Measurements from ENCODE around the gene PDGFRB.

PDGFRB gene

DNA sequence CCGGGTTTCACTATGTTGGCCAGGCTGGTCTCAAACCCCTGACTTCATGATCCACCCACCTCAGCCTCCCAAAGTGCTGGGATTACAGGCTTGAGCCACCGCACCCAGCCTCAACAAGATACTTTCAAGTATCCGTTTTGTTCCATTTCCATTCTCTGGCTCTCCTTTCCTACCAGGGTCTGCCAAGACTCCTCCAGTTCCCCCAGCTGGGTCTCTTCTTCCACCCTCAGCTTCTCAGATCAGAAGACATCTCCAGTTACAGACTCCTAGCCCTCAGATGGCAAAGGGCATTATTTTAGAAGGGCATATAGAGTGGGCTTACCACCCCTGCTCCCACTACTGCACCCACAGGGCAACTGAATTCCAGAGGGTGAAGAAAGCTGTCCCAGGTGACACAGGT is 1.5 kb upstream of the PDGFRB start:
- H3K4me3 ChIP-seq (ENCODE audit: low read depth, low read length), result no peak overlapping the region
- TF ChIP-seq, protein P1, sequence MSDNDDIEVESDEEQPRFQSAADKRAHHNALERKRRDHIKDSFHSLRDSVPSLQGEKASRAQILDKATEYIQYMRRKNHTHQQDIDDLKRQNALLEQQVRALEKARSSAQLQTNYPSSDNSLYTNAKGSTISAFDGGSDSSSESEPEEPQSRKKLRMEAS (IDR thresholded peaks at IDR 0.05; ENCODE audit: low read depth, low read length), result no peak
- TF ChIP-seq MYC (IDR thresholded peaks at IDR 0.05; ENCODE audit: low read depth, low read length), result no peak
- TF ChIP-seq, protein P2, sequence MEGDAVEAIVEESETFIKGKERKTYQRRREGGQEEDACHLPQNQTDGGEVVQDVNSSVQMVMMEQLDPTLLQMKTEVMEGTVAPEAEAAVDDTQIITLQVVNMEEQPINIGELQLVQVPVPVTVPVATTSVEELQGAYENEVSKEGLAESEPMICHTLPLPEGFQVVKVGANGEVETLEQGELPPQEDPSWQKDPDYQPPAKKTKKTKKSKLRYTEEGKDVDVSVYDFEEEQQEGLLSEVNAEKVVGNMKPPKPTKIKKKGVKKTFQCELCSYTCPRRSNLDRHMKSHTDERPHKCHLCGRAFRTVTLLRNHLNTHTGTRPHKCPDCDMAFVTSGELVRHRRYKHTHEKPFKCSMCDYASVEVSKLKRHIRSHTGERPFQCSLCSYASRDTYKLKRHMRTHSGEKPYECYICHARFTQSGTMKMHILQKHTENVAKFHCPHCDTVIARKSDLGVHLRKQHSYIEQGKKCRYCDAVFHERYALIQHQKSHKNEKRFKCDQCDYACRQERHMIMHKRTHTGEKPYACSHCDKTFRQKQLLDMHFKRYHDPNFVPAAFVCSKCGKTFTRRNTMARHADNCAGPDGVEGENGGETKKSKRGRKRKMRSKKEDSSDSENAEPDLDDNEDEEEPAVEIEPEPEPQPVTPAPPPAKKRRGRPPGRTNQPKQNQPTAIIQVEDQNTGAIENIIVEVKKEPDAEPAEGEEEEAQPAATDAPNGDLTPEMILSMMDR (IDR thresholded peaks at IDR 0.05; ENCODE audit: low read depth, low read length), result no peak
- no peak for DNase-seq (ENCODE audit: low read depth)

GRCh38 chr5:150156540-150156939 is 895 bp upstream of the PDGFRB start:
- H3K4me3 ChIP-seq (ENCODE audit: low read depth, low read length), result no peak overlapping the region

GRCh38 chr5:150156027-150156368 is 353 bp upstream of the PDGFRB start:
- TF ChIP-seq MYC (IDR thresholded peaks at IDR 0.05; ENCODE audit: low read depth, low read length), result no peak
- DNase-seq (ENCODE audit: low read depth), result no peak
- H3K4me3 ChIP-seq (ENCODE audit: low read depth, low read length), result no peak overlapping the region

More at GRCh38 chr5:150156540-150156939, 895 bp upstream of the PDGFRB start:
- TF ChIP-seq, protein P2 (IDR thresholded peaks at IDR 0.05; ENCODE audit: low read depth, low read length), result no peak
- TF ChIP-seq MYC (IDR thresholded peaks at IDR 0.05; ENCODE audit: low read depth, low read length), result no peak
- TF ChIP-seq, protein P1 (IDR thresholded peaks at IDR 0.05; ENCODE audit: low read depth, low read length), result no peak
- no peak for TF ChIP-seq POLR2A (IDR thresholded peaks at IDR 0.05; ENCODE audit: extremely low read depth, insufficient read length)
- no peak for DNase-seq (ENCODE audit: low read depth)

DNA sequence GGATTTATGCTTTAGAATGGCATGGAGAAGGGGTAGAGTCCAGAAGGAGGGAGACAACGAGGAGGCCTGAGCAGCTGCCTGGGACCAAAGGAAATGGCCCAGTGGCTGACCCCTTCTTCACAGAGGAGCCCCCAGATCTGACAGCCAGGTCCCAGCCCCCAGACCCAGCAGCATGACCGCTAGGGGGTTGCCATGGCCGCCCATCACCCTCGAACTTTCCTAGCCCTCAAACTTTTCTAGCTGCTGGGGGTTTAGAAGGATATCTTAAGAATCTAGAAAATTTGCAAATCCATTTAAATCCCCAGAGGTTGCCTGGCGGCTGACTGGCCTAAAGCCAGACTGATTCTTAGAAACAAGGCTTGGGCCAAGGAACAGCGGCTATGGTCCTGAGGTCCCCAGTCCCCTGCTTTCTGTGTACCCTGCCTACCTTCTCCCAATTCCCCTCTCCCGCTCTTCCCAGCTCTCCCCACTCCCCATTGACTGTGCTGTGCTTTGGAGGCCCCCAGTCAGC is 972 bp downstream of the PDGFRB start:
- no peak for DNase-seq (ENCODE audit: low read depth)
- no peak overlapping the region for H3K4me3 ChIP-seq (ENCODE audit: low read depth, low read length)
- TF ChIP-seq POLR2A (IDR thresholded peaks at IDR 0.05; ENCODE audit: extremely low read depth, insufficient read length) (no peak), MYC (IDR thresholded peaks at IDR 0.05; ENCODE audit: low read depth, low read length) (no peak)
- TF ChIP-seq, protein P2 (IDR thresholded peaks at IDR 0.05; ENCODE audit: low read depth, low read length), result no peak
- TF ChIP-seq, protein P1 (IDR thresholded peaks at IDR 0.05; ENCODE audit: low read depth, low read length), result no peak

- TF ChIP-seq, protein P2 (IDR thresholded peaks at IDR 0.05; ENCODE audit: low read depth, low read length), result no peak
- TF ChIP-seq, protein P1 (IDR thresholded peaks at IDR 0.05; ENCODE audit: low read depth, low read length), result no peak
- TF ChIP-seq POLR2A (IDR thresholded peaks at IDR 0.05; ENCODE audit: extremely low read depth, insufficient read length), result no peak
- no peak for TF ChIP-seq MYC (IDR thresholded peaks at IDR 0.05; ENCODE audit: low read depth, low read length)
- DNase-seq (ENCODE audit: low read depth), result peak; percentile 74
- no peak overlapping the region for H3K4me3 ChIP-seq (ENCODE audit: low read depth, low read length)
Measured at GRCh38 chr5:150153957-150154617, 1.6 kb downstream of the PDGFRB start.

- TF ChIP-seq, protein P1 (IDR thresholded peaks at IDR 0.05; ENCODE audit: low read depth, low read length), result no peak
- no peak for TF ChIP-seq POLR2A (IDR thresholded peaks at IDR 0.05; ENCODE audit: extremely low read depth, insufficient read length)
- TF ChIP-seq, protein P2 (IDR thresholded peaks at IDR 0.05; ENCODE audit: low read depth, low read length), result no peak
- no peak for TF ChIP-seq MYC (IDR thresholded peaks at IDR 0.05; ENCODE audit: low read depth, low read length)
- H3K4me3 ChIP-seq (ENCODE audit: low read depth, low read length), result no peak overlapping the region
- DNase-seq (ENCODE audit: low read depth), result no peak
Measured at GRCh38 chr5:150153483-150153882, 2.2 kb downstream of the PDGFRB start.
